Spinal cord (tissue), 10 donors: ENCODE measurements around the gene GPR158. TPM values are rescaled to one million over a fixed set of nuclear protein-coding genes. Genes with fewer than 3 reads are reported as not detected.

Experiments used
- DNase-seq, 6 donors: peaks; one replicate each; pipeline versions ENCODE4 v3.0.0 to v3.0.0-alpha.2; 2013 to 2015; ENCODE audit warnings: low spot score in 6 of 6, low read depth in 4 of 6
- H3K27ac ChIP-seq: one replicate; pipeline ENCODE4 v1.5.1; 2013; ENCODE audit warnings: low read depth, low read length, control low read depth
- H3K27me3 ChIP-seq: one replicate; pipeline ENCODE4 v1.6.1; 2013; ENCODE audit warnings: low read length; ENCODE audit not compliant: control insufficient read depth, insufficient read depth
- H3K36me3 ChIP-seq: one replicate; pipeline ENCODE4 v1.6.1; 2013; ENCODE audit warnings: low read length; ENCODE audit not compliant: control insufficient read depth, insufficient read depth
- H3K4me1 ChIP-seq: one replicate; pipeline ENCODE4 v1.6.1; 2013; ENCODE audit warnings: low read length; ENCODE audit not compliant: control insufficient read depth, insufficient read depth
- H3K4me3 ChIP-seq: one replicate; pipeline ENCODE4 v1.5.1; 2013; ENCODE audit warnings: low read depth, low read length, control low read depth
- H3K9me3 ChIP-seq: one replicate; pipeline ENCODE4 v1.6.1; 2013; ENCODE audit warnings: low read length; ENCODE audit not compliant: control insufficient read depth, insufficient read depth
- whole genome bisulfite sequencing: methylation state at CpG from one replicate; pipeline ENCODE4 v1.1.5; 2013; ENCODE audit warnings: missing lambda C conversion rate; ENCODE audit not compliant: insufficient coverage; 5-methylcytosine and 5-hydroxymethylcytosine counted together
- polyA plus RNA-seq, 2 donors: library from polyadenylated mRNA; unstranded; fragments of 120-200 nt; gene quantifications; one replicate each; pipeline ENCODE4 v1.2.1, GENCODE V29; 2013; ENCODE audit not compliant: insufficient read length in 2 of 2
- total RNA-seq, 2 donors: library from RNA; depleted of rRNA in 1 of 2; stranded (reverse); fragments of 120-200 nt in 1 of 2; fragments of >200 nt in 1 of 2; gene quantifications; one replicate each; pipeline versions ENCODE4 v1.2.3 to v1.2.4, GENCODE V29; 2013 to 2014
- donor health status: healthy.

The GPR158 gene
- total and polyA plus RNA-seq, 4 donors: 3.5 to 24.6 (median 9.3) TPM

DNA sequence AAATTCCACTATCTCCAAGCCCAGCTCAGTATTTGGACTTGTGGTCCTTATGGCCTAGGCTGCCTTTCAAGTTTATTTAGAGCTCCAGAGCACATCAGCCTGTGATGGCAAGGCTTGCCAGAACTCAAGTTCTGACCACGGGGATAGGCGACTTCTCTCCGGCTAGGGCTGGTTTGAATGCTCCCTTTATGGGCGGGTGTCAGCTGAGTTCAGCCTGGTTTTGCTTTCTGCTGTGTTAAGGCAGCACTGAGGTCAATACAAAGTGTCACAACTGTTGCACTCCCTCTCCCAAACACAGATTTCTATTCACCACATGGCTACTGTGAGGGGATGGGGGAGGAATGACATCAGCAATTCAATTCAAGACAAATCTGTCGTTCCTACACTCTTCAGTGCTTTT lies 441.1 kb downstream of the GPR158 start:
- no peak overlapping the region for H3K27ac ChIP-seq
- WGBS: 85% methylated on average over 4 of the region's 5 CpGs

DNA sequence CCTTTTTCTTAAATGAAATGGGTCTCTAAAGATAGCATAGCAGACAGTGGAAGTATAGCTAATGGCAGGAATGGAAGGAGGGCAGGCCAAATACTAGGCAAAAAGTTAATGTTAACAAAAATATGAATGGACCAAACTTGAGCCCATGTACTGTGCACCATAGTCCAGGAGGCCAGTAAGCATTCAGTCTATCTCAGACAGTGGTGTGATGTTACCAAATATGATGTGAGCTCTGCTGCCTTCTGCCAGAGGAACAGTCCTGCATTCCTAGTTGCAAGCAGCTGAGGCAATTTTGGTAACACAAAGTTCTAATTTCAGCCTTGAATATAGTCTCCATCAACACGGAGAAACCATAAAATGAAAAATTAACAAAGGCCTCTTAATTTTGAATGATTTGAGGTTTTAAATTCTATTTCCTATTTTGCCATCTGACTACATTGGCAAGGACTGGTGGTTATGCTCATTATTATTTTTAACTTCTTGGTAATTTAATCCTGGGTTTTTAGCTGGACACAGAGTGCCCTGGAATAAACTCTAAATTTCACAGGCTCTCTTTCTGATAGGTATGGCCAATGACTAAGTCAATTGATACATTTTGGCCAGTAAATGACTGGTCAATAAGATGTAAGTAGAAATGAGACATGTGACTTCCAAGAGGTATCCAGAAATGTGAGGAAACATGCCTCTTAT lies 442.2 kb downstream of the GPR158 start:
- Histone ChIP-seq H3K4me3 (no peak overlapping the region), H3K9me3 (no peaks in the 10 kb centered on the region), H3K27me3 (no peaks in the 10 kb centered on the region), H3K36me3 (no peaks in the 10 kb centered on the region), H3K27ac (no peak overlapping the region), H3K4me1 (no peaks in the 10 kb centered on the region)
- DNase-seq: no peak
- no CpG with 5 or more reads among the region's 1 CpG for WGBS

More for the DNA sequence above, 441.1 kb downstream of the GPR158 start:
- DNase-seq: no peak
- H3K4me3 ChIP-seq: no peak overlapping the region
- H3K27me3 ChIP-seq: no peaks in the 10 kb centered on the region
- H3K9me3 ChIP-seq: no peaks in the 10 kb centered on the region
- H3K36me3 ChIP-seq: no peaks in the 10 kb centered on the region
- no peaks in the 10 kb centered on the region for H3K4me1 ChIP-seq

DNA sequence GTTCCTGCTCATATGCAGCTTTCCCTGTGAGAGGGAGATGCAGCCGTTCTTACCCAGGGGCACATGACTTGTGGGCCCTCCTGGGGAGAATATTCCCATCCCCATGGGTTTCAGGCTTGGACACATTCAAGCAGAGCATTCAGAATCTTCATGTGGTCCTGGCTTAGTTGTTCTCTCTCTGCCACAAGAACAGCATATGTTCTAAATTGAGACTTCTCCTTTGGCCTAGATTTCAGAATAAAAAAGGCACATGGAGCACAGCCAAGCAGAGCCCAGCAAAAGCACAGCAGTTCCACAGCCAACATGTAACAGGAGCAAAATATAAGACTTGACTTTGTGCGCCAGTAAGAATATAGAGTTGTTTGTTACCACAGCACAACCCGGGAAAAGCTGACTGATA lies 452.8 kb downstream of the GPR158 start:
- WGBS: 69% methylated on average over 1 of the region's 3 CpGs
- Histone ChIP-seq H3K9me3 (no peaks in the 10 kb centered on the region), H3K36me3 (no peaks in the 10 kb centered on the region), H3K27me3 (no peaks in the 10 kb centered on the region), H3K27ac (no peak overlapping the region), H3K4me1 (no peaks in the 10 kb centered on the region), H3K4me3 (no peak overlapping the region)
- DNase-seq: peak in 1 of 6 donors; percentile 50

DNA sequence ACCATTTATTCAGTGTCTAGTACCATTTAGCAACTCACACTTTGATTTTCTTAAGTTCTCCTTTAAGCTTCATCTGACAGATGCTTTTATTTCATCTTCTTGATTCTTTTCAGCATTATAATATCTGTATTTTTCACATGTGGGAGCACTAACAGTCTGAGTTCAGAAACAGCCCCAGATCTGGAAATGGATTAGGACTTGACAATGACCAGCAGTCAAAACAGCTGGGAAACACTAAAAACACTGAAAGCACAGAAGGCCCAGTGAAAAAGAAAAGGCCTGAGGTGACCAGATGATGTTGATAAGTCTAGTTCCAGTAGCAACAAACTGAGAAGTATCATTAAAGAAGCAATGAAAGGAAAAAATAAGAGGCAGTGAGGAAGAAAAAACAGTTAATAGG lies 454.5 kb downstream of the GPR158 start:
- no peaks in the 10 kb centered on the region for H3K4me1 ChIP-seq
- no peaks in the 10 kb centered on the region for H3K9me3 ChIP-seq
- H3K27me3 ChIP-seq: no peaks in the 10 kb centered on the region
- no peak for DNase-seq
- H3K27ac ChIP-seq: no peak overlapping the region
- no peak overlapping the region for H3K4me3 ChIP-seq
- H3K36me3 ChIP-seq: no peaks in the 10 kb centered on the region

DNA sequence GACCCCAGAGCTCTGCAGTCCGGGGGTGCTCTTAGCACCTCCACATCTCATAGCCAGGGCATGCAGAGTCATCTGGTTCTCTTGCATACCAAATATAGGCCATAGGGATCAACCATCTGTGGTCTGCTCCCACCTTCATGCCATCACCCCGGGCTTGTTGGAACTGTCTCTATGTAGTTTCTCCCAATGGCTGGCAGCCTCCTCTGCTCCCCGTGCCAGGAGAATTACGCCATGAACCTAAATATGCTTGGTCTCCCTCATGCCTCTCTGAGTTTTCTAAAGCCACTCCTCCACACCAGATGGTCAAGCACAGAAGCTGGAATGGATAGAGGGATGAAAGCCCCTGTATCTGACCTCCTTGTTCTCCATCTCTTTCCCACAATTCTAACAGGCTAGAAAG lies 456.7 kb downstream of the GPR158 start:
- no peak overlapping the region for H3K27ac ChIP-seq
- no peaks in the 10 kb centered on the region for H3K27me3 ChIP-seq
- no peak for DNase-seq
- no peaks in the 10 kb centered on the region for H3K36me3 ChIP-seq
- H3K4me1 ChIP-seq: no peaks in the 10 kb centered on the region
- no peaks in the 10 kb centered on the region for H3K9me3 ChIP-seq
- 81% methylated on average over 3 of the region's 4 CpGs for WGBS
- H3K4me3 ChIP-seq: no peak overlapping the region

DNA sequence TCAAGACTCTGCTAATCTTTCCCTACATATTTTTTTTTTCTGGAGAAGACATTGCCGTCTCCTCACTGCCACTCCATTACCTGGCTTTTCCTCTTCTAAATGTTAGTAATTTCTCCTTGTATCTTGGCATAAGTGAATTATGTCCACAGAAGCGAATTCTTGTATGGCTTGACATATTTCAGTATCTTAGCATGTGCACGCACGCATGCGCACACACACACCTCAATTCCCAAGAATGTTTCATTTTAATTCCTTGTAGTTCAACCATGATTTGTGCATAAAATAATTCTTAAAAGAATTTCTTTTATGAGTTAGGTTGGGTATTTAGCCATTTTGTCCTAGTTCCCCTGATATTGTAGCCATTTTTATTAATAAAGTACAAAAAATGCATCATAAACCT lies 458.0 kb downstream of the GPR158 start:
- no peak overlapping the region for H3K4me3 ChIP-seq
- no peak for DNase-seq
- H3K27me3 ChIP-seq: no peaks in the 10 kb centered on the region
- no peaks in the 10 kb centered on the region for H3K36me3 ChIP-seq
- no peak overlapping the region for H3K27ac ChIP-seq
- no peaks in the 10 kb centered on the region for H3K9me3 ChIP-seq
- H3K4me1 ChIP-seq: no peaks in the 10 kb centered on the region
- no CpG with 5 or more reads among the region's 5 CpGs for WGBS

DNA sequence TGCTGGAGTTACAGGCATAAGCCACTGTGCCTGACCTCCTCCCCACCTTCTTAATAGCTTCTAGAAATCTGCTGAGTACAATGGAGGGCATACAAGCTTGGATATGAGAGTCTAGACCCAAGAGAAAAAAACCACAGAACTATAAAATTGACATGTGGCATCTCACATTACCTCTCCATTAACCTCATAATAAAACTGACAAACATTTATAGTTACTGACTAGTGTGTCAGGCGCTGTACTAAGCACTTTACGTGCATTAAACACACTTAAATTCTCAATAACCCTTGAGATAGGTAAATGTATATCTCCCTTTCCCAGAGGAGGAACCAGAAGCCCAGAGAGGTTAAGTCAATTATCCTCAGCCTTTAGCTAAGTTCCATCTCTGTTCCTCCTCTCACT lies 458.7 kb downstream of the GPR158 start:
- Histone ChIP-seq H3K4me3 (no peak overlapping the region), H3K36me3 (no peaks in the 10 kb centered on the region), H3K27me3 (no peaks in the 10 kb centered on the region), H3K4me1 (no peaks in the 10 kb centered on the region), H3K9me3 (no peaks in the 10 kb centered on the region), H3K27ac (no peak overlapping the region)
- DNase-seq: no peak
- WGBS: no CpG with 5 or more reads among the region's 2 CpGs

DNA sequence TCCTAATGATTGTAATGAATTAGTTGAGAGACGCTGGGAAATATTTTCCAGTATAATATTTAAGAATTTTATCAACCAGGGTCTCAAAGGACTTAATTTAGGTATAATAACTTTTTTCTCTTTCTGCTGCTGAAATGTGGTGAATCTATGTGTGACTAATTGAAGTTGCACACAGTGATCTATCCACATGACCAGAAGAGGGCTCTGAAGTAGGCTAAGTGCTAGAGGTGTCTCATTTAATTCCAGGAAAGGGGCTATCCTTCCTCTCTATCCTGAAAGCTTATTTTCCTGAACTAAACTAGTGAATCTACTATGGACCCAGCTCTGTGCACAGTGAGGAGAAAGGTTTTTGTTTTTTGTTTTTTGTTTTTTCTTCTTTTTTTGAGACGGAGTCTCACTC lies 464.8 kb downstream of the GPR158 start:
- H3K4me3 ChIP-seq: no peak overlapping the region
- no peaks in the 10 kb centered on the region for H3K27me3 ChIP-seq
- H3K36me3 ChIP-seq: no peaks in the 10 kb centered on the region
- 100% methylated on average over 1 of the region's 2 CpGs for WGBS
- H3K27ac ChIP-seq: no peak overlapping the region
- H3K4me1 ChIP-seq: no peaks in the 10 kb centered on the region
- no peaks in the 10 kb centered on the region for H3K9me3 ChIP-seq
- peak in 1 of 6 donors; percentile 22 for DNase-seq

DNA sequence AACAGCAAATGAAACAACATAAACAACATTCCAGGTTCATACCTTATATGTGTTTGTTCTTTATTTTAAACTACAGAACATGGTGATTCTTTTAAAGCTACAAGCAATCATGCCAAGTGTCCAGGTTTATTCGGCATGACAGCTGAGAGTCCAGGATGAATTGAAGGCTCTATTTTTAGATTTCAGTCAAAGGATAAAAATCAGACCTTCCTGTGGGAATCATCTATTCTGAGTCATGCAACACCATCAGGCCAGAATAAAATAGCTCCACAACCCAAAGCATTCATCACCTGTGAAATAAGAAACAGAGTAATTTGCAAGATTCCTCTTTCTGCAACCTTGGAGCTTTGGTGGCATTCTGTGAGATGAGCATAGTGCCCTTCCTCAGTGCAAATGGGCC lies 466.8 kb downstream of the GPR158 start:
- peak in 1 of 6 donors; percentile 14 for DNase-seq
- no CpG with 5 or more reads among the region's 1 CpG for WGBS
- H3K4me3 ChIP-seq: no peak overlapping the region

DNA sequence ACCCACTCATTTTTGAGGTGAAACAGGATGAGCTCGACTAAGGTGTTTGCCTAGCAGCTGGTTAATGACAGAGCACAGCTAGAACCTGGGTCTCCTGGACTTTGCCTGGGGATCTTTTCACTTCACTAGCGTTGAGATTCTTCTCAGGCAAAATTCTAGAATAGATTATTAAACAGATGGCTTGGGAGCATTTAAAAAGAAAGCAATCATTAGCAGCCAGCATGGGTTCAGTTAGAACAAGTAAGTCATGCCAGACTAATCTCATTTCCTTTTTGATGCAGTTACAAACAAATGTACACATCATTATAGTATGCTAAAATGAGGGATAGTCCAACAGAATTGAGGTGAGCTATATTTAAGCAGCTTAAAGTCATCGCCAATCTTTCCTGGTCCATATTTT lies 467.9 kb downstream of the GPR158 start:
- WGBS: 86% methylated on average over 1 of the region's 3 CpGs
- H3K4me3 ChIP-seq: no peak overlapping the region
- DNase-seq: peak in 1 of 6 donors; percentile 73
- H3K36me3 ChIP-seq: no peaks in the 10 kb centered on the region
- H3K4me1 ChIP-seq: no peaks in the 10 kb centered on the region
- H3K27me3 ChIP-seq: no peaks in the 10 kb centered on the region
- H3K9me3 ChIP-seq: no peaks in the 10 kb centered on the region
- no peak overlapping the region for H3K27ac ChIP-seq

More for the DNA sequence above, 466.8 kb downstream of the GPR158 start:
- Histone ChIP-seq H3K4me1 (no peaks in the 10 kb centered on the region), H3K27ac (no peak overlapping the region), H3K9me3 (no peaks in the 10 kb centered on the region), H3K36me3 (no peaks in the 10 kb centered on the region), H3K27me3 (no peaks in the 10 kb centered on the region)
